Stimulated activated CD8-positive, alpha-beta memory T cell treated with anti-CD3 and anti-CD28 coated beads, Interleukin-7, amount 100 ng/mL, for 1 hour (primary cell): ENCODE data around the gene SAMD10.
"Not testable (repeated sequence)": the region's sequence is repeated elsewhere in the genome, so short reads cannot be mapped to it uniquely, and the experiment has no call there.

Experiments used
- DNase-seq, 2 donors: peaks; one replicate each; pipeline ENCODE4 v3.0.0-alpha.2; 2020; ENCODE audit warnings: low read depth in 2 of 2

The SAMD10 gene

GRCh38 chr20:63941282-63942081, 38.0 kb downstream of the SAMD10 start:
- DNase-seq, result peak; percentile 48 to 49

DNA sequence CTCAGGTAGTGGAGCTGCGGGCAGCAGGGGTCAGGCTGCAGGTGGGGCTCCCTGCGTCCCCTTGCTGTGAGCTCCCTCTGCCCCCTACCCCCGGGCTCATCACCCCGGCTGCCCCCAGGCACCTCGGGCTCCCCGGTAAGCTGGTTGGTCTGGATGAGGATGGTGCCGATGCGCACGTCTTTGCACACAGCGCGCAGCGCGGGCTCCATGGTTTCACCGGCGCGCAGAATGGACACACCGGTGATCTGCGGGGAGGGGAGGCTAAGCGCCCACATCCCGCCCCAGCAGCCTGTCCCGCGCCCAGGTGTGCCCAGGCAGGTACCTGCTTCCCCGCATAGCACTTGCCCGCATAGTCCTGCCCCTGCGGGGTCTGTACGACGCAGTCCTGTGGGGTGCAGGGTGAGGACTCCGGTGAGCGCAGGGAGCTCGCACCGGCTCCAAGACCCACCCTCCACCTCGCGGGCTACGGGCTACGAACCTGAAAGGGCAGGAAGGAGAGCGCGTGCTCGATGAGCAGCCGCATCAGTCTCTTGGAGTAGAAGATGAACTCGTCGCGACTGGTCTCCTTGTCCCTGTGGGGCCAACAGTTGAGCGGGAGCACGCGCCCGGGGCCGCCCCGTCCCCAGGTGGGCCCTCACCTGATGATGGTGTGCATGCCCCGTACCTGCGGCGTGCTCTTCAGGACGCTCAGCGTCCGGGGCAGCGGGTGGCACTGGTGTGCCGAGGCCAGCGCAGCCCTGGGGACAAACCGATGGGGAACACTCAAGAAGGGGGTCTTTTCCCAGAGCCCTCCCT, 38.8 kb downstream of the SAMD10 start:
- DNase-seq, result no peak

- no peak for DNase-seq
Measured at GRCh38 chr20:63940071-63940471, 39.4 kb downstream of the SAMD10 start.

DNA sequence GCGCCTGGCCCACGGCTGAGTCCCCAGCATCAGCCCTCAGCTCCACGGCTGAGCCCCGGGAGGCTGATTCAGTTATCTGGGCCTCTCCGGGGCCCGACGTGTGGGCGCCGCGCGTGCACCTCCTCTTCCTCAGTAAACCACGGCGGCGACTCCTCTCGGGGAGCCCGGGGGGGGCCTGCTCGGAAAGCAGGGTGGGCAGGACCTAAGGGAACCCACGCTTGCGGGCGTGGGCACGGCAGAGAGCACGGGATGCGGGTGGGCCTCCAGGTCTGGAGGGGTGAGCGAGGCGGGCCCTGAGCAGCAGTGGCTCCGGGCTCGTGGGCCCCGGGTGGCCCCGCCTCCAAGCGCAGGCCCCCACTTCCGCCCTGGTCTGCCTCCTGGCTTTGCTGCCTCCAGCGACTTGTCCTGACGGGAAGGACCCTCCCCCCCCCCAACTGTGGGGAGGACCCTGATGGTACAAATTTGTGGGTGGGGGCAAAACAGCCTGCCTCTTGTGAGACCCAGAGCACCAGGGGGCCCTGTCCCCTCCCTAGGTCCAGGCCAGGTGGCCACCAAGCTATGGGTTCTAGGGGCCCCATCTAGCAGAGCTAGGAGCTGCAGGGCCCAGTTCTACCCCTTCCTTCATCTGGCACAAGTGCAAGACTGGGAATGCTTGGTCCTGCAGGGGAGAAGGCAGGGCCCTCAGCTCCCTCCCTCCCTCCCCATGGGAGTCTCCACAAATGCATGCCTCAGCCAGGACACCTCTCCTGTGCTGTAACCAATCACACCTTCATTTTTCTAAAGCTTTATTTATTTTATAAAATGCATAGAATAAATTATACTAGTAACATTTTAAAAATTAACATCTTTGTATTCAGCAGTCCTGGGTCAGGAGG, 40.1 kb downstream of the SAMD10 start:
- DNase-seq, result no peak

DNA sequence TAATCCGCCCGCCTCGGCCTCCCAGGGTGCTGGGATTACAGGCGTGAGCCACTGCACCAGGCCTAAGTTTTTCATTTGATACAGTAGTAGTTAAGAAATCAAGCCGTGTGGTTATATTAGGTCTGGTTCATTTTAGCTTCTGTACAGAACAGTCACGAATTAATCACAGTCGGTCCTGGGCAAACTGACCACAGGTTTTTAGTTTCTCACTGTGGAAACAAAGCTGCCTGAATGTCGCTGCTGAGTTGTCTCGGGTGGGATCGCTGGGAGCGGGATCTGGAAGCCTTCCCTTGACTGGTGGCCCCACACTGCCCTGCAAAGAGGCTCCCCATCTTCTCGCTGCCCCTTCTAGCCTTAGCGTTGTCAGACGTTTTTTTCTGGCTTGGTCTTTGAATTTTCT, 41.8 kb downstream of the SAMD10 start:
- DNase-seq, result no peak

DNA sequence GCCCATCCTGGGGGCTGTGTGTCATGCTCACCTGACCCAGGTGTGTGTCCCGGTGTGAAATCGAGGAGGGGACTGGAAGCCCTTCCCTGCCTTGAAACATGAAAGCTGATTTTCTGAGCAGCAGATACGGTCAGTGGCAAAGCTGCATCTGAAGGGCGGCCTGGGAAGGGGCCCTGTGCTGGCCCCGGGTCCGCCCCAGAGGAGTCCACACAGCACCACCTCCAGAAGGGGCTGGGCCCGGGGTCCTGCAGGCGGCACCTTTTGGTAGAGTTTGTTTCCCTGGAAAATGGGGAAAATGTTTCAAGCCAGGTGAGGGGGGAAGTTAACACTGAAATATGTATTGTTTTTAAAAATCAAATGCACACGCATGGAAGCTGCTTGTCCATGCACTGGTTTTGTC, 44.0 kb downstream of the SAMD10 start:
- DNase-seq, result no peak

DNA sequence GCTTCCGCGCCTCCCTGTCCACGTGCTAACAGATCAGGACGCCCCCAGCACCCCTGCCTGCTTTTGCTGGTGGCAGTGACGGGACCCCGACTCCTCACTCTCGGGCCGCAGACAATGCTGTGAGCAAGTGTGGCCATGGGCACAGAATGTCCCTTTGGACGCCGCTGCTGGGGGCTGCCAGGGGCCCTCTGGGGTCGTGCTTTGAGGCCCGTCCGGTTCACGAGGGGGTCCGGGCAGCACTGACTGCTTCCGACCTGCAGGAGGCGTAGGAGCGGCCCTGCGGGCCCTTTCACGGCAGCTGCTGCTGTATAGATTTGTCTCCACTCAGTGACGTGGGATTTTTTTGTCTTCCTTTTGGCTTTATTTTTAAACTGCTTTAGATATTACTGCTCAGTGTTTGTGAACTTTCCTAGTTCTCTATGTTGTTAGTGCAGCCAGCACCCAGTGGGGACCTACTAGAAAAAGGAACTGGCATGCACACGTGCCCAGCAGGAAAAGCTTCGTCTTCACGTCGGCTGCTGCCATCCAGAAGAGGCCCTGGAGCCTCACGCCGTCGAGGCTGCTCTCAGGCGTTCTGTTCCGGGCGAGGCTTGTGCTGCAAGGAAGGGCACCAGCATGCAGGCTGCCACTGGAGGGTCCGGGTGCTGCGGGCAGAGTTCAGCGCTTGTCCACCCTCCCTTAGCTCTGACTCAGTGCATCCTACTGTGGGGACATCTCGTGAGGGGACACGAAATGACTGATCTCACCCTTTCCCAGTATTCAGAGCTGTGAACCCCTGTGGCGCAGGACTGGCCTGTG, 45.0 kb downstream of the SAMD10 start:
- no peak for DNase-seq

DNA sequence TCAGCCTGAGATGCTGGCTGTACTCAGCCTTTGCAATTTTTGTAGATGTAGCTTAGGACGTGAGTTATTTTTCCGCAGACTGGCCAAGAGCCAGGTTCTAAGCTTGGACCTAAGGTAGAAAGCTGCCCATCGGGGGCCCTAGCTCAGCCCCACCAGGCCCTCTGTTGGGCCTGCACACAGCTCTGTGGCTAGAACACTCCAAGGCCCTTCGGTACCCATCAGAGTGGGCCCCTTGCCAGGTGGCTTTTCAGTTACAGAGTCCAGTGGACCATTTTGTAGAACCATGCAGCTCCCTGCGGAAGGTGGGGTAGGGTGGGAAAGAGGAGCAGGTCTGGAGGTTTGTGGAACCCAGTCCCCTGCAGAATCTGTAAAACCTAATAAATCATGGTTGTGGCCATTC, 45.8 kb downstream of the SAMD10 start:
- no peak for DNase-seq

DNA sequence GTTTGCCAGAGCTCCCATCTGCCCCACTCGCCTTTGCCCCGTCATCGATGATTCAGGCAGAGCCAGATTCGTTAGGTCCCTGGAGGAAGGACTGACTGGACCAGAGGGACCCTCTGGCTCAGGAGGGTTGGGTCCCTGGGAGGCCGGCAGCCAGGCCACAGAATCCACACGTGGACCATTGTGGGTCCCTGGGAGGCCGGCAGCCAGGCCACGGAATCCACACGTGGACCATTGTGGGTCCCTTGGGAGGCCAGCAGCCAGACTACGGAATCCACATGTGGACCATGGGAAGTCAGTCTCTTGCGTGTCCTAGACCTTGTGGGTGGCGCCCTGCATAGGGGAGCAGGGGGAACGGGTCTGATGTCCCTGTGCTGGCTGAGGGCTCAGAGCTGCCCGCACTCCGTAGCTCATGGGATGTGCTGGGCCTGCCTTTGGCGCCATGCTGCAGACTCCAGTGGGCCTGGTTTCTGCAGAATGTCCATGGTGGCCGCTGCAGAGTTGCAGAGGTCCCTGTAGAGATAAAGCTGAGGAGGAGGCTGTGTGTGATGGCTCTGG, 46.8 kb downstream of the SAMD10 start:
- no peak for DNase-seq

- no peak for DNase-seq
Measured at GRCh38 chr20:63931735-63932134, 47.7 kb downstream of the SAMD10 start.

DNA sequence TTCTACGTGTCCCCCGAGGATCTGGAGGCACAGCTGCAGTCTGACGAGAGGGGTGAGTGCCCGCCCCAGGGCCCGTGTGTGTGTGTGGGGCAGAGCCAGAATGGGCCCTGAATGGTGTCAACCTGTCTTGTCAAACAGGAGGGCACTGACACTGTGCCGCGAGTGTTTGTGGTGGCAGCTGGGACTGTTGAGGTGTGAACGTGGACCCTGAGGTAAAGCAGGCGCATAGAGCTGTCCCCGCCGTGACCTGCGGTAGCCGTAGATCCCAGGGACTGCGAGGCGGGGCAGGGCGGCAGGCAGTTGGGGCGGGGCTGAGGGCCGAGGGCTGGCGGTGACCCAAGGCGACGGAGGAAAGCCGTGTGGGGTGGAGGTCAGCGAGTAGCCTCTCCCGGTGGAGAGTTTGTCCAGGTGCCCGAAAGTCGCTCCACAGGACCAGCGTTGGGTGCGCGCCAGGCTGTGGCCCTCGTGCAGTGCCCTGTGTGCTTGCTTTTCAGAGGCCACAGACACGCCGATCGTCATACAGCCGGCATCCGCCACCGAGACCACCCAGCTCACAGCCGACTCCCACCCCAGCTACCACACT, 48.4 kb downstream of the SAMD10 start:
- no peak for DNase-seq

DNA sequence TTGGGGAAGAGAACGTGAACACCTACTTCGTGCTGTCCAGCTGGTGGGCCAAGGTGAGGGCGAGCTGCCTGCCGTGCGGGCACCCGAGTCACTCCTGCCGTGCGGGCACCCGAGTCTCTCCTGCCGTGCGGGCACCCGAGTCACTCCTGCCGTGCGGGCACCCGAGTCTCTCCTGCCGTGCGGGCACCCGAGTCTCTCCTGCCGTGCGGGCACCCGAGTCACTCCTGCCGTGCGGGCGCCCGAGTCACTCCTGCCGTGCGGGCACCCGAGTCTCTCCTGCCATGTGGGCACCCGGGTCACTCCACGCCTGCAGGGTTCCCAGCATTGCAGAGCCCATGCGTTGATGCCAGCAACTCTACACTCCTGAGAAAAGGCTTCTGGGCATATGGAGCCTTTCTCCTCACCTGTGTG, 50.0 kb downstream of the SAMD10 start:
- DNase-seq, result not testable (repeated sequence)

DNA sequence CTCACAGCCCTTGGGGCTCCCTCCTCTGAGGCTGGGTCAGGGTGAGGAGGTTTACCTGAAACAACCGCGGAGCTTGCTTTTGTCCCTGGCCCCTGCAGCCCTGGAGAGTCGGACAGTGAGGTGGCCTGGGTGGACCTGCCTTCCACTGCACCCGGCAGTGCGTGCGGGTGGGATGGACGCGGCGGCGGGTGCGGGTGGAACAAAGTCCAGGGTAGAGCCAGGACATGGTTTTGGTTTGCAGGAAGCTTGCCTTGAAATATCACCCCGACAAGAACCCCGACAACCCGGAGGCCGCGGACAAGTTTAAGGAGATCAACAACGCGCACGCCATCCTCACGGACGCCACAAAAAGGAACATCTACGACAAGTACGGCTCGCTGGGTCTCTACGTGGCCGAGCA, 50.4 kb downstream of the SAMD10 start:
- DNase-seq, result no peak

GRCh38 chr20:63926298-63926697, 53.1 kb downstream of the SAMD10 start:
- DNase-seq, result no peak

- no peak for DNase-seq
Measured at GRCh38 chr20:63924241-63924640, 55.2 kb downstream of the SAMD10 start.
